K562 (cell line): ENCODE data around the gene CDS2. TPM values are rescaled to one million over a fixed set of nuclear protein-coding genes. Genes with fewer than 3 reads are reported as not detected.

Source experiments
- ATAC-seq: fragments of 200-7000 bp; cut with Tn5 transposase; 3 replicates; pipeline ENCODE4 v1.9.1; 2020; ENCODE audit warnings: moderate library complexity
- BruUV-seq: library from RNA; stranded (reverse); fragments of 400-500 nt; replicated peaks from 2 replicates; lab custom pipeline; 2021; lab: Mats Ljungman, UMichigan
- CTCF ChIA-PET: fragments of 300-600 bp; formaldehyde crosslinking; extraction: SDS; loops from one replicate; lab custom pipeline; 2021; ENCODE audit warnings: low intra/inter-chr PET ratio; lab: Yijun Ruan, JAX
- POLR2A ChIA-PET: fragments of 300-600, 350-650 bp; sonication (Branson Sonifier 250); formaldehyde crosslinking; extraction: SDS; loops from one replicate; lab custom pipeline; 2021; ENCODE audit warnings: antibody characterized with exemption, inconsistent platforms; lab: Yijun Ruan, JAX
- DNase-seq, 4 experiments: peaks; one replicate each; pipeline versions ENCODE4 v3.0.0 to v3.0.0-alpha.2; 2011 to 2018; ENCODE audit warnings: low spot score in 3 of 4, mixed read lengths in 3 of 4; ENCODE audit errors: extremely low read depth in 1 of 4
- FAIRE-seq: peaks from 2 replicates; lab custom pipeline; 2011; peaks lifted over from hg19 to GRCh38; lab: Jason Lieb, UNC
- H2AFZ ChIP-seq: 2 replicates; pipeline ENCODE4 v1.6.0; 2011; ENCODE audit warnings: low read depth, low read length, control low read depth, inconsistent platforms
- H3K27ac ChIP-seq: fragments of 200-600 bp; 3 replicates; pipeline ENCODE4 v1.8.0; 2011; ENCODE audit warnings: low read depth, mild to moderate bottlenecking, control low read depth, inconsistent platforms, low read length, moderate library complexity, mixed read lengths; ENCODE audit errors: extremely low read depth
- H3K27me3 ChIP-seq, 2 experiments: fragments of 300-600 bp in 1 of 2; 2 replicates in 1 of 2; 3 replicates in 1 of 2; pipeline versions ENCODE4 v1.6.0 to v1.8.0; 2011; ENCODE audit warnings: inconsistent platforms in 2 of 2, low read length in 2 of 2, mild to moderate bottlenecking in 1 of 2, mixed read lengths in 1 of 2, moderate library complexity in 1 of 2; ENCODE audit not compliant: control insufficient read depth in 2 of 2, insufficient read depth in 2 of 2
- H3K36me3 ChIP-seq: fragments of 300-600 bp; 3 replicates; pipeline ENCODE4 v1.8.0; 2011; ENCODE audit warnings: mild to moderate bottlenecking, low read length, inconsistent platforms; ENCODE audit not compliant: control insufficient read depth, insufficient read depth
- H3K4me1 ChIP-seq, 2 experiments: fragments of 200-600 bp in 1 of 2; replicated peaks in 1 of 2; 2 replicates in 1 of 2; 3 replicates in 1 of 2; pipeline versions ENCODE4 v1.5.1 to v1.8.0; 2011; ENCODE audit warnings: inconsistent platforms in 2 of 2, low read length in 2 of 2, mild to moderate bottlenecking in 1 of 2, mixed read lengths in 1 of 2, moderate library complexity in 1 of 2; ENCODE audit not compliant: control insufficient read depth in 2 of 2, insufficient read depth in 2 of 2
- H3K4me2 ChIP-seq: 2 replicates; pipeline ENCODE4 v1.6.1; 2011; ENCODE audit warnings: low read length, control low read depth, inconsistent platforms, mixed read lengths; ENCODE audit not compliant: insufficient read depth
- H3K4me3 ChIP-seq: fragments of 200-600 bp; sonication (generic), shearing (Covaris generic); 2 replicates; pipeline ENCODE4 v1.5.1; 2016; ENCODE audit warnings: control low read depth, inconsistent platforms
- H3K79me2 ChIP-seq: fragments of 200-600 bp; 3 replicates; pipeline ENCODE4 v1.8.0; 2011; ENCODE audit warnings: low read length, inconsistent platforms; ENCODE audit not compliant: control insufficient read depth, insufficient read depth
- H3K9ac ChIP-seq, 2 experiments: 2 replicates each; pipeline versions ENCODE4 v1.6.0 to v1.6.1; 2011; ENCODE audit warnings: low read depth in 2 of 2, low read length in 2 of 2, control low read depth in 1 of 2, inconsistent platforms in 1 of 2, mild to moderate bottlenecking in 1 of 2, mixed read lengths in 1 of 2; ENCODE audit not compliant: insufficient read depth in 1 of 2
- H3K9me1 ChIP-seq: one replicate; pipeline ENCODE4 v1.6.0; 2011; ENCODE audit warnings: inconsistent platforms, mild to moderate bottlenecking, low read length, moderate library complexity; ENCODE audit not compliant: control insufficient read depth, insufficient read depth
- H3K9me3 ChIP-seq: replicated peaks from 2 replicates; pipeline ENCODE4 v1.5.1; 2011; ENCODE audit warnings: low read depth, low read length, inconsistent platforms; ENCODE audit not compliant: control insufficient read depth, insufficient read depth
- H4K20me1 ChIP-seq: replicated peaks from 2 replicates; pipeline ENCODE4 v1.6.1; 2011; ENCODE audit warnings: low read length, inconsistent platforms, mixed read lengths; ENCODE audit not compliant: control insufficient read depth, insufficient read depth
- CBFB ChIP-seq: sonication (generic); formaldehyde crosslinking; IDR thresholded peaks from 2 replicates; pipeline ENCODE4 v1.4.0; 2020; ENCODE audit warnings: mild to moderate bottlenecking, missing genetic modification reagents
- CREM ChIP-seq: IDR thresholded peaks from 2 replicates; pipeline ENCODE4 v1.6.1; 2014; ENCODE audit warnings: antibody characterized with exemption, low read depth
- ELF1 ChIP-seq: fragments of 200-800 bp; sonication (Bioruptor generic); IDR thresholded peaks from 2 replicates; pipeline ENCODE4 v1.6.1; 2016; ENCODE audit warnings: missing genetic modification characterization, missing compliant biosample characterization
- NCOA1 ChIP-seq: fragments of 450-650 bp; IDR thresholded peaks from 2 replicates; pipeline ENCODE4 v1.6.1; 2016; ENCODE audit warnings: low read depth
- POLR2AphosphoS2 ChIP-seq: IDR thresholded peaks from 2 replicates; pipeline ENCODE4 v1.6.1; 2012; ENCODE audit warnings: low read length, improper control_type of control experiment
- SMAD3 ChIP-seq: fragments of 450-650 bp; formaldehyde crosslinking; conservative IDR thresholded peaks from 2 replicates; pipeline ENCODE4 v1.4.0; 2020; ENCODE audit warnings: mild to moderate bottlenecking
- U2AF1 ChIP-seq: fragments of 200-400 bp; formaldehyde crosslinking; optimal IDR thresholded peaks from 2 replicates; pipeline ENCODE3; 2017; ENCODE audit warnings: mild to moderate bottlenecking, low read depth, low read length, moderate library complexity
- ZNF184 ChIP-seq: sonication (generic); formaldehyde crosslinking; IDR thresholded peaks from 2 replicates; pipeline ENCODE4 v1.5.0; 2020; ENCODE audit warnings: missing genetic modification reagents
- ZNF197 ChIP-seq: fragments of 200-800 bp; sonication (Bioruptor generic); IDR thresholded peaks from 2 replicates; pipeline ENCODE4 v1.6.1; 2016; ENCODE audit warnings: low read depth, missing genetic modification characterization, missing compliant biosample characterization
- ZNF695 ChIP-seq: fragments of 450-650 bp; formaldehyde crosslinking; IDR thresholded peaks from 2 replicates; pipeline ENCODE4 v1.4.0; 2020; ENCODE audit warnings: mild to moderate bottlenecking, moderate library complexity
- WGBS: fragments of 100-300 bp; shearing (Covaris generic); methylation state at CpG from one replicate; pipeline ENCODE4 v1.1.6; 2016; ENCODE audit warnings: low coverage, mixed read lengths; ENCODE audit not compliant: insufficient coverage; ENCODE audit errors: missing lambda C conversion rate; 5-methylcytosine and 5-hydroxymethylcytosine counted together
- in situ Hi-C: fragments of 300-500 bp; cut with MboI; formaldehyde crosslinking; loops from 4 replicates; pipeline ENCODE4 v1.15.0; 2018; ENCODE audit warnings: inconsistent platforms, mixed read lengths
- intact Hi-C: fragments of 100-400 bp; cut with micrococcal nuclease; formaldehyde crosslinking; loops from 2 replicates; pipeline ENCODE4 v1.14.2; 2022
- polyA plus RNA-seq, 8 experiments: library from polyadenylated mRNA; depleted of rRNA in 4 of 8; stranded (reverse) in 5 of 8; unstranded in 3 of 8; fragments of >200 nt; fragmentation: Nextera tagmentation in 2 of 8; fragmentation: Illumina TruSeq in 1 of 8; extraction: Ambion mirVana in 2 of 8; extraction: Trizol in 1 of 8; gene quantifications; 2 replicates each; pipeline versions ENCODE4 v1.2.1 to v1.2.3, GENCODE V29; 2011 to 2014; ENCODE audit warnings: inconsistent platforms in 1 of 8, missing spikeins in 1 of 8
- total RNA-seq, 7 experiments: library from RNA; depleted of rRNA in 6 of 7; stranded (reverse); fragments of >200 nt in 6 of 7; fragmentation: Illumina TruSeq in 2 of 7; extraction: Trizol in 2 of 7; gene quantifications; 2 replicates each; pipeline versions ENCODE4 v1.2.1 to v1.2.3, GENCODE V29; 2011 to 2021; ENCODE audit warnings: low replicate concordance in 1 of 7
- TF ChIP-seq, protein P1 (sequence below): sonication (generic); formaldehyde crosslinking; IDR thresholded peaks from 2 replicates; pipeline ENCODE4 v1.8.0; 2022; ENCODE audit warnings: mild to moderate bottlenecking, missing genetic modification reagents
- TF ChIP-seq, protein P2 (sequence below): fragments of 250-450 bp; sonication (Bioruptor Pico); IDR thresholded peaks from 2 replicates; pipeline ENCODE4 v1.8.0; 2021; ENCODE audit warnings: borderline replicate concordance, mild to moderate bottlenecking, moderate library complexity; ENCODE audit not compliant: poor library complexity, severe bottlenecking
- TF ChIP-seq, protein P3 (sequence below): sonication (generic); formaldehyde crosslinking; IDR thresholded peaks from 2 replicates; pipeline ENCODE4 v1.8.1; 2023; ENCODE audit warnings: mild to moderate bottlenecking, missing genetic modification reagents

CDS2 gene
- total and polyA plus RNA-seq, 9 of the 15 experiments (the other 6 are each of a cell fraction or from before 2014, with no cell fraction given): 6.4 to 46.4 (median 12.2) TPM

DNA sequence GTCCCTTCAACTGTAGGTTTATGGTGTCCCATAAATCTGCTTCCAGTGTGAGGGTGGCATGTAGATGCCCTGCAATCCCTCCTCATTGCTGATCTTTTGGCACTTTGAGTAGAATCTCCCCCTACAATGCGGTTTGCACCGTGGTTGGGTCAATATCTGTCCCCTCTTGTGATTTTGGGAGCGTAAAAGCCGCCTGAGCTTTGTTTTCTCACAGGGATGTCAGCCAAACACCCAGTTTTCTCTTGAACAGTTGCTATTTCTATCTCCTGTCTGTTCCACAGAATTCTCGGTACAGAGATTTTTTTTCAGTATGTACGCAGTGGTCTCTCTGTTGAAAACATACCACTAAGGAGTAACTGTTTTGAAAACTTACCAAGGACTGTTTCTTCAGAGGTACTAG lies 21.8 kb downstream of the CDS2 start (continued):
- TF ChIP-seq NCOA1 (no peak), ELF1 (no peak), U2AF1 (no peak), ZNF695 (CRISPR knock-in tag) (no peak), ZNF184 (CRISPR knock-in tag) (no peak), CREM (no peak)

DNA sequence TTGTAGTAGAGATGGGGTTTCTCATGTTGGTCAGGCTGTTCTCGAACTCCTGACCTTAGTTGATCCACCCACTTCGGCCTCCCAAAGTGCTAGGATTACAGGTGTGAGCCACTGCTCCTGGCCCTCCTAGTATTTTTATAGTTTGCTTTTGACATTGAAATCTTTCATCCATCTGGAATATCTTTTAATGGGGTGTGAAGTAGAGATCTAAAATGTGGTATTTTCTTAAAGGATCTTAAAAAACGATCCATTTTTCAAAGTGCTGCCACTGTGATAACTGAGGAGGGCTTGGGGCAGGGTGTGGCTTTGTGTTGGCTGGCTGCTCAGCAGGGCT lies 23.1 kb downstream of the CDS2 start:
- POLR2A ChIA-PET: interaction anchor here (0.5 to 0.6 kb wide), 2 partner anchors 11 to 12 kb away, joined by 3 read pairs; no protein-coding TSS in a partner anchor
- Histone ChIP-seq H3K9me1 (no peaks in the 10 kb centered on the region), H3K4me2 (peak overlapping the region; percentile 11; the same call in 1 of the 2 replicates), H2AFZ (no peak overlapping the region), H3K4me3 (no peak overlapping the region), H3K4me1 (peaks cover 10 to 11% of the 10 kb centered on the region in 2 experiments; a peak in 4 of 5 replicates), H3K27me3 (no peaks in the 10 kb centered on the region), H3K9ac (peak overlapping the region in 1 of 2 experiments; percentile 58; a peak in 1 of 4 replicates), H4K20me1 (peaks cover 9% of the 10 kb centered on the region; the same call in 1 of the 2 replicates), H3K27ac (no peak overlapping the region), H3K36me3 (no peaks in the 10 kb centered on the region), H3K9me3 (no peaks in the 10 kb centered on the region), H3K79me2 (peaks cover 28% of the 10 kb centered on the region)
- FAIRE-seq (no peak), DNase-seq (no peak)
- intact Hi-C loops (no loop called here), in situ Hi-C loops (no loop called here)
- BruUV-seq: no TSS peak
- WGBS: 63% methylated on average over 3 of the region's 3 CpGs
- TF ChIP-seq SMAD3 (CRISPR knock-in tag): no peak
- no peak for TF ChIP-seq POLR2AphosphoS2
- no peak for TF ChIP-seq ZNF197 (CRISPR knock-in tag)
- TF ChIP-seq, protein P1, sequence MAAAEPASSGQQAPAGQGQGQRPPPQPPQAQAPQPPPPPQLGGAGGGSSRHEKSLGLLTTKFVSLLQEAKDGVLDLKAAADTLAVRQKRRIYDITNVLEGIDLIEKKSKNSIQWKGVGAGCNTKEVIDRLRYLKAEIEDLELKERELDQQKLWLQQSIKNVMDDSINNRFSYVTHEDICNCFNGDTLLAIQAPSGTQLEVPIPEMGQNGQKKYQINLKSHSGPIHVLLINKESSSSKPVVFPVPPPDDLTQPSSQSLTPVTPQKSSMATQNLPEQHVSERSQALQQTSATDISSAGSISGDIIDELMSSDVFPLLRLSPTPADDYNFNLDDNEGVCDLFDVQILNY (CRISPR knock-in tag): no peak
- TF ChIP-seq CBFB (CRISPR knock-in tag): no peak
- TF ChIP-seq, protein P2, sequence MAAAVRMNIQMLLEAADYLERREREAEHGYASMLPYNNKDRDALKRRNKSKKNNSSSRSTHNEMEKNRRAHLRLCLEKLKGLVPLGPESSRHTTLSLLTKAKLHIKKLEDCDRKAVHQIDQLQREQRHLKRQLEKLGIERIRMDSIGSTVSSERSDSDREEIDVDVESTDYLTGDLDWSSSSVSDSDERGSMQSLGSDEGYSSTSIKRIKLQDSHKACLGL: no peak
- TF ChIP-seq, protein P3, sequence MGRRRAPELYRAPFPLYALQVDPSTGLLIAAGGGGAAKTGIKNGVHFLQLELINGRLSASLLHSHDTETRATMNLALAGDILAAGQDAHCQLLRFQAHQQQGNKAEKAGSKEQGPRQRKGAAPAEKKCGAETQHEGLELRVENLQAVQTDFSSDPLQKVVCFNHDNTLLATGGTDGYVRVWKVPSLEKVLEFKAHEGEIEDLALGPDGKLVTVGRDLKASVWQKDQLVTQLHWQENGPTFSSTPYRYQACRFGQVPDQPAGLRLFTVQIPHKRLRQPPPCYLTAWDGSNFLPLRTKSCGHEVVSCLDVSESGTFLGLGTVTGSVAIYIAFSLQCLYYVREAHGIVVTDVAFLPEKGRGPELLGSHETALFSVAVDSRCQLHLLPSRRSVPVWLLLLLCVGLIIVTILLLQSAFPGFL: no peak
- TF ChIP-seq, all 486 proteins: peak for 0
- CTCF ChIA-PET: no interaction called here
- peak; percentile 72 for ATAC-seq
